GM21528 (cell line): ENCODE results near the gene ARRDC3.
"Not testable (repeated sequence)": the region's sequence is repeated elsewhere in the genome, so short reads cannot be mapped to it uniquely, and the experiment has no call there.

Source experiments
- ATAC-seq: cut with Tn5 transposase; IDR thresholded peaks from one replicate; pipeline ENCODE4 v1.9.1; 2021; ENCODE audit warnings: mild to moderate bottlenecking, moderate library complexity; ENCODE audit not compliant: unreplicated experiment, low FRiP score

The ARRDC3 gene

DNA sequence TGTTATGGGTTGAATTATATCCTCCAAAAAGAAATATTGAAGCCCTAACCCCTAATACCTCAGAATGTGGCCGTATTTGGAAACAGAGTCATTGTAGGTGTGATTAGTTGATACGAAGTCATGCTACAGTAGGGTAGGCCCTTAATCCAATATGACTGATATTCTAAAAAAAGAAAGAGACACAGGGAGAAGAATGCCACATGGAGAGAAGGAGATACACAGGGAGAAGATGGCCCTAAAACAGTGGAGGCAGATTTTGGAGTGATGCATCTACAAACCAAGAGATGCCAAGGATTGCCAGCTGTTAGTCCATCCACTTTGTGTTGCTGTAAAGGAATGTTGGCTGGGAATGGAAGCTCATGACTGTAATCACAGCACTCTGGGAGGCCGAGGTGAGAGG, 21.3 kb downstream of the ARRDC3 start:
- ATAC-seq = no peak

DNA sequence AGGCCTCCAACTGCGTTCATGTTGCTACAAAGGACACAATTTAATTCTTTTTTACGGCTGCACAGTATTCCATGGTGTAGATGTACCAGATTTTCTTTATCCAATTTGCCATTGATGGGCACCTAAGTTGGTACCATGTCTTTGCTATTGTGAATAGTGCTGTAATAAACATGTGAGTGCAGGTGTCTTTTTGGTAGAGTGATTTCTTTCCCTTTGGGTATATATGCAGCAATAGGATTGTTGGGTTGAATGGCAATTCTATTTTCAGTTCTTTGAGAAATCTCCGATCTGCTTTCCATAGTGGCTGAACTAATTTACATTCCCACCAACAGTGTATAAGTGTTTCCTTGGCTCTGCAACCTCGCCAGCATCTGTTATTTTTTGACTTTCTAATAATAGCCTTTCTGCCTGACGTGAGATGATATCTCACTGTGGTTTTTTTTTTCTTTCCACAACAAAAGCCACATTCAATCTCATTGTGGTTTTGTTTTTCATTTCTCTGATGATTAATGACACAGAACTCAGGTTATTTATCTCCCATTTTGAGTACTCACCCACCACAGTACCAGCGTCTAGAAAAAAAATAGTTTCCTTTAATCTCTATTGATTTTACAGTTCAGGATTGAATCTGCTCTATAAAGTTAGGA, 21.9 kb downstream of the ARRDC3 start:
- peak; percentile 82 for ATAC-seq

DNA sequence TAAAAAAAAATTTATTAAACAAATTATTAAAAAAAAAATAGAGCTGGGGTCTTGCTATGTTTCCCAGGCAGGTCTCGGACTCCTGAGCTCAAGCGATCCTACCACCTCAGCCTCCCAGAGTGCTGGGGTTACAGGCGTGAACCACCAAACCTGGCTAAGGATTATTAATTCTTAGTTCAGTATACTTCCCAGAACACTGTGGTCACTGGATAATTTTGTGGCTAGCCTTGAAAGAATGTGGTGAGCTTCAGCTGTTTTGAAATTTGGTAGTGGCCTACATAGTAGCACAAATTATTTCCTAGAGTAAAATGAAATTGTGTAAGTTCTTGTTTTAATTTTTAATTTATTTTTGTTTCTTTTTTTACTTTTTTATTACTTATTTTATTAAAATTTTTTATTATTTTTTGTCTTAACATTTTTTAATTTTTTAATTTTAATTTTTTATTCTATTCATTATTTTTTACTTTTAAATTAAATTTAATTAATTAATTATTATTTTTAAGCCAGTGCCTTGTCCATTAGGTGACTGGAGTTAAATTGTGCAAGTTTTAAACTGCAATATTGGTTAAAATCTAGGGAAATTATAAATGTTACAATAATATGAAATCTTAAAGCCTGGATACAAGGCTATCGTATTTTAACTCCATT, 23.0 kb downstream of the ARRDC3 start:
- no peak for ATAC-seq

DNA sequence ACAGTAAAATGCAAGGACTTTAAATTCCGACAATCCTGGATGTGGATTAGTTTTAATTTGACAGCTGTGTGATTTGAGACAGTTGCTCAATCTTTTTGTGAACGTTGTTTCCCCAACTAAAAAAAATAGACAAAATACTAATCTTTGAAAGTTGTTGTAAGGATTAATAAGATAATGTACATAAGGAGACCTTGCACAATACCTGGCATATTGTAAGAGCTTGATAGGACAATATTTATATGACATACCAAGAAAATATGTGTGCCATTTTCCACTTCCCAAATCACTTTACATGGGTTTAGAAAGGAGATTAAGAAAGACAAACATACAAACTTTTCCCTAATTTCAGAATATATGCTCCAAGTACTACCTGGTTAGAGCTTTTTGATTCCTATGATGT, 25.3 kb downstream of the ARRDC3 start:
- ATAC-seq = no peak

DNA sequence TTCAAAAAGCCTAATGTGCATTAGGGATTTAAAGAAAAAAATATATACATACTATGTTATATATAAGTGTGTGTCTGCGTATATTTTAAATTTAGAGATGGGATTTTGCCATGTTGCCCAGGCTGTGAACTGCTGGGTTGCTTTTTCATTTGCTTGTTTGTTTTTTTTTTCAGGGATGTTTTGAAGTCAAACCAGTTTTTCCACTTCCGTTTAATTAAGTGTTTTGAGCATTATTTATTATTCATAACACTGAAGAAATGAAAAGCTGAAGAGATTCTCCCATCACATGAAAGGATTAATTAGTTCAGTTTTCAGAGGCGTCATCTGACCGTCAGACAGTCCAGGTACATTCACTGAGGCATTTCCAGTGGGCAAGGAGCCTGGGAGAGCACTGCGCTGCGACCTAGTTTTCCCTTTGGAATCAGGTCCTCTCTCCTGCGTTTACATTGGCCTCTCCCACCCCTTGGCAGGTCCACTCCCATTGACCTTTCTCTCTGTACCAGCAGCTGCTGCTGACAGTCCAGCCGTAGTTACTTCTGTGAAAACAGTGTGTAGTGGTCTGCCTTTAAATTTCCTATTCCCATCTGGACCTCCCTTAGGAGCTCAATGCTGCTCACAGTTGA, 26.0 kb downstream of the ARRDC3 start:
- no peak for ATAC-seq

DNA sequence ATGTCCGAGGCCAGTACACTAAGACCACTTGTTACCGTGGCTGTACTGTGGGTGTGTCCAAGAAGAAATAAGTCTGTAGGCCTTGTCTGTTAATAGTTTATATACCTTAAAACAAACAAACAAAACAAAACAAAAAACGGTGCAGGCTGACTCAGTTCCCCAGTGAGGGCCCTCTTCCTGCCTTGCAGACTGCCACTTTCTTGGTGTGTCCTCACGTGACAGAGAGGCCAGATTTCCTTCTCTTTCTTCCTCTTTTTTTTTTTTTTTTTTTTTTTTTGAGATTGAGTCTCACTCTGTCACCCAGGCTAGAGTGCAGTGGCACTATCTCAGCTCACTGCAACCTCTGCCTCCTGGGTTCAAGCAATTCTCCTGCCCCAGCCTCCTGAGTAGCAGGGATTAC, 28.2 kb downstream of the ARRDC3 start:
- ATAC-seq = not testable (repeated sequence)

DNA sequence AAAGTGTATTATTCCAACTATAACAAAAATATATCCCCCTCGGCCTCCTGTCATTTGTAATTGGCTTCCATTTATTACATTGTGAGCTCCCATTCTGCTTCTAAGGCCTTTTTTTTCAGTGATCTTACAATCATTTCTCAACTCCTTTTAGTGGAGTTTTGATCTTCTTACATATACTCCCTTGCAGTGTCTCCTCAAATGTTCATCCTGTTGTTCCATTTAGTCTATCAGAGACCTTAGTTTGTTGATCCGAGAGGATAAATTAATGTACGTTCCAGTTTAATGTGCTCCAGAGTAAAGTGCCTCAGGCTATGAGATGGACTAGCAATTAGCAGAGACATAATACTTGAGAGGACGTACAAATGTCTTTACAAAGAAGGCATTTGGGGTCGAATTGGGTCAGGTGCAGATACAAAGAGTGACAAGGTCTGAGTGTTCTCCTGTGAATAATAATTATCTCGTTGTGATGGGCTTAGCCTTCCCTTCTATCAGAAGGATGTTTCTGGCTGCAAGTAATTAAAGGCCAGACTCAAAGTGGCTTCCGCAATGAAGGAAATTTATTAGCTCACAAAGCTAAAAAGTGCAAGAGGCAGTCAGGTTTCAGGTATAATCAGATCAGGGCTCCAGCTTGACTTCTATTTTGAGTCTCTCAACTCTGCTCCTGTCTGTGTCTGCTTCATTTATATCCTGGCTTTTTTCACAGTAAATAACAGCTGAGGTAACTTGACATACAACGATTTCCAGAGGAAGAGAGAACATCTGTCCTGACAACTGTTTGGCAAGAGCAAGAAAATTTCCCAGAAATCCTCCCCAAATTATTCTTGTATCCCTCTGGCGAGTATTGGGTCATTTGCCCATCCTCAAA, 30.1 kb downstream of the ARRDC3 start:
- no peak for ATAC-seq

DNA sequence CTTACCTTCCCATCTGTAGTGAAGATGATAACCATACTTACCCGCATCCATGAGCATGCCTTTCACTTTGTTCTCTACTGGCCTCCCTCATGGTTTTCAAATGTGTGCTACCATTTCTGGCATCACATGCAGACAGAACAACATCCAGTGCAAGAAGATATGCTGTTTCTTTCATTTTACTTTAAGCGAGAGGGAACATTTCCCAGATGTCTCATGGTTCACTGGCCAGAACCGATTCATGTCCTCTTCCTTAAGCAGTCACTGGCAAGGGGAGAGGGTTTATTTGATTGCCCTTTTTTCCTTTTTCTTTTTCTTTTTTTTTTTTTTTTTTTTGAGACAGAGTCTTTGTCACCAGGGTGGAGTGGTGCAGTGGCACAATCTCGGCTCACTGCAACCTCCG, 37.7 kb downstream of the ARRDC3 start:
- no peak for ATAC-seq

DNA sequence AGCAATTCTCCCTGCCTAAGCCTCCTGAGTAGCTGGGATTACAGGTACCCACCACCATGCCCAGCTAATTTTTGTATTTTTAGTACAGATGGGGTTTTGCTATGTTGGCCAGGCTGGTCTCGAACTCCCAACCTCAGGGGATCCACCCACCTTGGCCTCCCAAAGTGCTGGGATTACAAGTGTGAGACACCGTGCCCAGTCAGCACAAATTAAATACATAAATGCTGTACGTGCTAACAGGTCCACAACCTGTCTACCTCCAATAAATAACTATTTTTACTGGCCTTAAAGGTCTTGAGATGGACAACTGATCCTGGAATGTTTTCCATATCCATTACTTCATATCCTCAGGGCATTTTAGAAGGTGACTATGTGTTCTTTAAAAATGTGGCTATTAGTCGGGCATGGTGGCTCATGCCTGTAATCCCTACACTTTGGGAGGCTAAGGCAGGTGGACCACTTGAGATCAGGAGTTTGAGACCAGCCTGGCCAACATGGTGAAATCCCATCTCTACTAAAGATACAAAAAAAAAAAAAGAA, 38.4 kb downstream of the ARRDC3 start:
- ATAC-seq = not testable (repeated sequence)

DNA sequence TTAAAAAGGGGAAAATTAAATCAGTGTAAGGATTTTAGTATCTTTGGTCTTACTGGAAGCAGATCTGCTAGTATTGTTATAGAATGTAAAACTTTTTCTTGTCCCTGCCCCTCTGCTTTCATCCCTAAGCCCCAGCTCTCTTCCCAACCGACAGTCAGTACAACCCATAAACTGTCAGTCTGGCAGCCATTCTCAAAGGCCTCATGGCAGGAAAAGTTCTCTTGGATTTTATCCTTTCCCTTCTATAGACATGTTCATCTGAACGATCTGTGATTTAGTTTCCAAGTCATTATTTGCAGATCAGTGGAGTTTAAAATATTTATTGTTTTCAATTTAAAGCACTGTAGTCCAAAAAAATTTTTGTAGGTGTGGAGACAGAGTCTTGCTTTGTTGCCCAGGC, 39.2 kb downstream of the ARRDC3 start:
- ATAC-seq = no peak

DNA sequence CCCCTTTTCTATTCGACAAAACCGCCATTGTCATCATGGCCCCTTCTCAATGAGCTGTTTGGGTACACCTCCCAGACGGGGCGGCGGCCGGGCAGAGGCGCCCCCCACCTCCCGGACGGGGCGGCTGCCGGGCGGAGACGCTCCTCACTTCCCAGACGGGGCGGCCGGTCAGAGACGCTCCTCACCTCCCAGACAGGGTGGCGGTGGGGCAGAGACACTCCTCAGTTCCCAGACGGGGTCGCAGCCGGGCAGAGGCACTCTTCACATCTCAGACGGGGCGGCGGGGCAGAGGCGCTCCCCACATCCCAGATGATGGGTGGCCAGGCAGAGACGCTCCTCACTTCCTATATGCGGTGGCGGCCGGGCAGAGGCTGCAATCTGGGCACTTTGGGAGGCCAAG, 40.2 kb downstream of the ARRDC3 start:
- ATAC-seq = not testable (repeated sequence)

DNA sequence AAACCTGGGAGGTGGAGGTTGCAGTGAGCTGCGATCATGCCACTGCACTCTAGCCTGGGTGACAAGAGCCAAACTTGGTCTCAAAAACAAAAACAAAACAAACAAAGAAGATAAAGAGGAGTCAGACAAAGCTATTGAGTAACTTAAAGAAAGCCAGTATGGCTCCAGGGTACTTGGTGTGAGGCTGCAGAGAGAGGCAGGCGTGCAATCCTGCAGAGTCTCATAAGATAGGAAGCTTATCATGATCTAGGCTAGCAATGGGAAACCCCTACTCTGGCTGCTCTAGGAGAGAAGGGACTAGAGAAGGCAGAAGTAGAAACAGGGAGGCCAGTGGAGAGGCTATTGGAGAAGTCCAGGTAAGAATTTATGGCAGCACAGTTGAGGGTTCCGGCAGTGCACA, 42.0 kb downstream of the ARRDC3 start:
- ATAC-seq = no peak

DNA sequence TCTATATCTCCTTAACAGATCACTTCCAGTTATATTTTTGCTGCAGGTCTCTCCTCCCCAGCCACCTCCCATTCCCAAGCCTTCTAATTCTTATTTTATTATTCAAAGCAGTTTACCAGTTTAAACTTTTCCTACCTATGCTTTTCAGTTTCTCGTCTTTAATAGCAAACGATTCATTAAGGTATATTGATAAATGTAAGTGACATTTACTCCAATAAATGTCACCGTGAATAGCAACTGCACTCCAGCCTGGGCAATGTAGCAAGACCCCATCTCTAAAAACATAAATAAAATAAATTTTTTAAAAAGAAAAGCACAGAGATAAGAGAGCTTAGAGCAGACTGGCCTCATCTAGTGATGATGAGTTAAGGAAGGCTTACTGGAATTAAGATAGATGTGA, 42.6 kb downstream of the ARRDC3 start:
- ATAC-seq = no peak

DNA sequence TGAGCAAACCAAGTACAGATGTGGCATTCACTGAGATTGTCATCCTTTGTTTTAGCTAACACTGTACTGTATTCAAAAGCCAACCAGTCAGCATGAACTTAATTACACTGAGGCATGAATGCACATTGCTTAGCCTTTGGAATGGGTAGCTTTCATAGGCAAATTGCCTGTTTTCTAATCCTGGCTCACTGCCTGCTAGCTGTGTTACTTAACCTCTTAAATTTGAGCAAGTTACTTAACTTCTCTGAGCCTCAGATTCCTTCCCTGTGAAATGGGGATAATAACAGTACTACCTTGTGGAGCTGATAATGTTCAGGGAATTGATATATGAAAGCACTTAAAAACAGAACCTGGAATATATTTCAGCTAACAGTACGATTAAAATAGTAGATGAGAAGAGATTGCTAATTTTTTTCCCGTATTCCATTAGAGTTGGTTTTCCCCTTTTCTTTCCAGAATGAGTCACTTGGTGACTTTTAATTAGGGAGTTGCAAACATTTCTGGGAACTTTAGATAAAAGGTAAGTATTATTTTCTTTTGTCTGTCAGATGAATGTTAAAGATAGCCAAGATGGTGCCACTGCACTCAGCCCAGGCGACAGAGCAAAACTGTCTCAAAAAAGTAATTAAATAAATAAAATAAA, 43.9 kb downstream of the ARRDC3 start:
- no peak for ATAC-seq

DNA sequence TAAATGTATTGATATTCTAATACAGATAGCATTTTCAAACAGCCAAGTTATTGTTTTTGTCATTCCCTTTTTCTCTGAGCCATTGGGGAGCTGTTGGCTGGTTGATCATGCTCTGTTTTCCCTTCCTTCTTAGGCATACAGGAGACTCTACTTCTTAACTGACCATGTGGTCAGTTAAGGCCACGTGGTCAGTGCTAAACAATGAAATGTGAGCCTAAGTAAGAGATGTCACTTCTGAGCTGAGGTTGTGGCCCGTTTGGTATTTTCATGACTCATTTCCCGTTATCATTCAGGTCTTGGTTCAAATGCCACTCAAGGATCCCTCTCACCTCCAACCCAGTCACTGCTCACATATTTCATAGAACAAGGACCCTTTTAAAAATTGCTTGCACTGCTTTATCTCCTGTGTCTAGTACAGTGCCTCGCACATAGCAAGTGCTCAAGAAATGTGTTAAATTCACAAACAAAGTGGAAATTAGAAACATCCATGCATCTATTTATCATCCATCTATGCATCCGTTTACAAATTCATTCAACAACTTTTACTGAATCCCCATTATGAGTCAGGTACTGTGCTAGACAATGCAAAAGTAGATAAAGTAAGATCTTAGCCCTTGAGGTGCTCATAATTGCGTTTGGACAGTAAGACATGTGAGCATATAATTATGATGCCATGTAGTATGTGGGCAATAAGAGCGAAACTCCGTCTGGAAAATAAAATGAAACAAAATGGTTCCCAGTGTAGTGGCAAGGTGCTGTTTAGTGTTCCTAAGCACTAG, 50.7 kb downstream of the ARRDC3 start:
- no peak for ATAC-seq

DNA sequence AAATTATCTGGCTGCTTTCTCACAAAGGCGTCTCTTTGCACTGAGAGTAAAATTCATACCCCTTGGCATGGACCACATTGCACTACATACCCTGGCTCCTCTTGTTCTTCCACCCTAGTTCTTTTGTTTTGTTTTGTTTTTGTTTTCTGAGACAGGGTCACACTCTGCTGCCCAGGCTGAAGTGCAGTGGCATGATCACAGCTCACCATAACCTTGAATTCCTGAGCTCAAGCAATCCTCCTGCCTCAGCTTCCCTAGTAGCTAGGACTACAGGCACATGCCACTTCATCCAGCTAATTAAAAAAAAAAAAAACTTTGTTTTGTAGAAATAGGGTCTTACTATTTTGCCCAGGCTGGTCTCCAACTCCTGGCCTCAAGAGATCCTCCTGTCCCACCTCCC, 51.4 kb downstream of the ARRDC3 start:
- no peak for ATAC-seq

DNA sequence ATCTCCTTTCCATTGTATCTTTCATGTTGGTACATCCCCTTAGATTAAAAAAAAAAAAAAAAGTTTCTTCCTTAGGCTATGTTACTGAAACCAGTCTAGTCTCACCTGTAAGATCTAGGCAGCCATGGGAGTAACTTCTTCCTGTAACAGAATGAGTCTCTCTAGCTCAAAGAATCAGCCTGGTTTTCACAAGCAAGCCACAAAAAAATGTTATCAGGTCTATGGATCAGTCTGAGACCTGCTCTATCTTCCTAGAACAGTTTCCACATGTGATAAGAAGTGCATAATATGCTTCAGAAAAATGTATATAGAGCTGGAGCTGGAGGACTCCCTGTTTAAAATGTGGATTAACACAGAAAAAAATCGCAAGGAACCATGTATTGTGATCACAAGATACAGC, 53.8 kb downstream of the ARRDC3 start:
- ATAC-seq = no peak

DNA sequence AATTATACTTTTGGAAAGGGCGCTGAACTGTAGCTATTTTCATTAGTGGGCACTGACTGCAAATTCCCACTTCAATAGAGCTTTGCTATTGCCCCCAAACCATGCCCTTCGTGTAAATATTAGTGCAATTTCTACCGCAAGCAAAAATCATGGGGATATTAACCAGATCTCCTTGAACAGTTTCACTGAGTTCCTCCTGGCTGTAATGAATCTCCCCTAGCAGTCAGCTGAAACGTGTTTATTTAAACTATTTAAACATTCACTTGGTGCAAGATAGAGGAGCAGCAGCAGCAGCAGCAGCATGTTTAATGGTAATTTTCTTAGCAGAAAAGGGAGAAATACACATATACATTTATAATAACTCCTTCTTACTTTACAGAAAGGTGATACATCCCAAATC, 54.4 kb downstream of the ARRDC3 start:
- ATAC-seq = no peak

DNA sequence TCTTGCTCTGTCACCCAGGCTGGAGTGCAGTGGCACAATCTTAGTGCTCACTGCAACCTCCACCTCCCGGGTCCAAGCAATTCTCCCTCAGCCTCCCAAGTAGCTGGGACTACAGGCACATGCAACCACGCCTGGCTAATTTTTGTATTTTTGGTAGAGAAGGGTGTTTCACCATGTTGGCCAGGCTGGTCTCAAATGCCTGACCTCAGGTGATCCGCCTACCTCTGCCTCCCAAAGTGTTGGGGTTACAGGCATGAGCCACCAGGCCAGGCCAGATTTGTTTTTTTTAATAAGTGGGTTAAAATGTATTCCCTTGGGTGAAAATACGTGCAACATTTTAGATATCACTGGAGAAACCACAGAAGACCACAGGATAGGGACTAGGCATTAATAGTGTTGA, 60.1 kb downstream of the ARRDC3 start:
- not testable (repeated sequence) for ATAC-seq

DNA sequence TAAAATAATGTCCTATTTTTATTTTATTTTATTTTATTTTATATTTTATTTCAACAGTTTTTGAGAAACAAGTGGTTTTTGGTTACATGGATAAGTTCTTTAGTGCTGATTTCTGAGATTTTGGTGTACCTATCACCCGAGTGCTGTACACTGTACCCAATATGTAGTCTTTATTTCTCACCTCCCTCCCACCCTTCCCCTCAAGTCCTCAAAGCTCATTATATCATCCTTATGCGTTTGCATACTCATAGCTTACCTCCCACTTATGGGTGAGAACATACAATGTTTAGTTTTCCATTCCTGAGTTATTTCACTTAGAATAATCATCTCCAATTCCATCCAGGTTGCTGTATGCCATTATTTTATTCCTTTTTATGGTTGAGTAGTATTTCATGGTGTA, 63.5 kb downstream of the ARRDC3 start:
- ATAC-seq = no peak
